GM23248 (cell line): ENCODE results near the gene RAD52. TPM values are rescaled to one million over a fixed set of nuclear protein-coding genes. Genes with fewer than 3 reads are reported as not detected.

ENCODE experiments used
- DNase-seq: peaks from one replicate; pipeline ENCODE4 v3.0.0-alpha.2; 2015
- H2AFZ ChIP-seq: fragments of 200-600 bp; sonication (generic); 2 replicates; pipeline ENCODE4 v1.6.1; 2016; ENCODE audit warnings: antibody characterized with exemption
- H3F3A ChIP-seq: fragments of 200-600 bp; sonication (generic); 2 replicates; pipeline ENCODE4 v1.6.1; 2016; ENCODE audit warnings: mild to moderate bottlenecking, antibody characterized with exemption, mixed run types; ENCODE audit not compliant: insufficient read depth
- H3K27ac ChIP-seq: fragments of 200-600 bp; sonication (generic); 2 replicates; pipeline ENCODE4 v1.5.1; 2016; ENCODE audit warnings: mild to moderate bottlenecking
- H3K27me3 ChIP-seq: fragments of 200-600 bp; sonication (generic); replicated peaks from 2 replicates; pipeline ENCODE4 v1.6.1; 2016; ENCODE audit warnings: mild to moderate bottlenecking; ENCODE audit not compliant: insufficient read depth
- H3K36me3 ChIP-seq: fragments of 200-600 bp; sonication (generic); 2 replicates; pipeline ENCODE4 v1.6.1; 2016; ENCODE audit warnings: low read depth, mild to moderate bottlenecking
- H3K4me1 ChIP-seq: fragments of 200-600 bp; sonication (generic); 2 replicates; pipeline ENCODE4 v1.6.1; 2016; ENCODE audit warnings: mild to moderate bottlenecking; ENCODE audit not compliant: insufficient read depth
- H3K4me2 ChIP-seq: fragments of 200-600 bp; sonication (generic); one replicate; pipeline ENCODE4 v1.6.1; 2016; ENCODE audit warnings: mild to moderate bottlenecking; ENCODE audit not compliant: unreplicated experiment
- H3K4me3 ChIP-seq: fragments of 200-600 bp; sonication (generic); 2 replicates; pipeline ENCODE4 v1.5.1; 2016; ENCODE audit warnings: mild to moderate bottlenecking
- H3K79me2 ChIP-seq: fragments of 200-600 bp; sonication (generic); 2 replicates; pipeline ENCODE4 v1.6.1; 2016; ENCODE audit warnings: mild to moderate bottlenecking; ENCODE audit not compliant: insufficient read depth
- H3K9ac ChIP-seq: fragments of 200-600 bp; sonication (generic); 2 replicates; pipeline ENCODE4 v1.6.1; 2016; ENCODE audit warnings: mild to moderate bottlenecking
- H3K9me2 ChIP-seq: fragments of 200-600 bp; sonication (generic); 2 replicates; pipeline ENCODE4 v1.6.1; 2016; ENCODE audit warnings: mixed run types, mild to moderate bottlenecking, moderate library complexity; ENCODE audit not compliant: insufficient read depth
- H3K9me3 ChIP-seq: fragments of 200-600 bp; sonication (generic); one replicate; pipeline ENCODE4 v1.6.1; 2017; ENCODE audit warnings: low read depth
- H4K20me1 ChIP-seq: fragments of 200-600 bp; sonication (generic); 2 replicates; pipeline ENCODE4 v1.6.0; 2016; ENCODE audit not compliant: insufficient read depth
- EZH2 ChIP-seq: fragments of 200-600 bp; sonication (generic); IDR thresholded peaks from 2 replicates; pipeline ENCODE4 v1.6.1; 2018; ENCODE audit warnings: antibody characterized with exemption, mild to moderate bottlenecking; ENCODE audit not compliant: insufficient read depth, poor library complexity, severe bottlenecking
- EZH2phosphoT487 ChIP-seq: fragments of 200-600 bp; sonication (generic); IDR thresholded peaks from 2 replicates; pipeline ENCODE4 v1.6.1; 2018; ENCODE audit warnings: antibody characterized with exemption, moderate library complexity, mild to moderate bottlenecking, low read depth; ENCODE audit not compliant: insufficient read depth
- WGBS, 2 experiments: methylation state at CpG; one replicate each; pipeline ENCODE4 v1.1.6; 2015 to 2017; ENCODE audit warnings: low lambda C conversion rate in 2 of 2, low coverage in 1 of 2; ENCODE audit errors: missing lambda C conversion rate in 2 of 2; 5-methylcytosine and 5-hydroxymethylcytosine counted together
- in situ Hi-C: fragments of 300-500 bp; cut with MboI; formaldehyde crosslinking; loops from 2 replicates; pipeline ENCODE4 v1.15.0; 2020
- polyA plus RNA-seq: library from polyadenylated mRNA; unstranded; fragments of >200 nt; fragmentation: Nextera tagmentation; extraction: Ambion mirVana; gene quantifications from 2 replicates; pipeline ENCODE4 v1.2.1, GENCODE V29; 2016
- total RNA-seq: library from RNA; depleted of rRNA; stranded (reverse); fragments of >200 nt; shearing (Covaris generic); gene quantifications from 2 replicates; pipeline ENCODE4 v1.2.3, GENCODE V29; 2014

RAD52 gene
- total and polyA plus RNA-seq, 2 experiments from 2014 or later, result 7.4 to 20.0 TPM

DNA sequence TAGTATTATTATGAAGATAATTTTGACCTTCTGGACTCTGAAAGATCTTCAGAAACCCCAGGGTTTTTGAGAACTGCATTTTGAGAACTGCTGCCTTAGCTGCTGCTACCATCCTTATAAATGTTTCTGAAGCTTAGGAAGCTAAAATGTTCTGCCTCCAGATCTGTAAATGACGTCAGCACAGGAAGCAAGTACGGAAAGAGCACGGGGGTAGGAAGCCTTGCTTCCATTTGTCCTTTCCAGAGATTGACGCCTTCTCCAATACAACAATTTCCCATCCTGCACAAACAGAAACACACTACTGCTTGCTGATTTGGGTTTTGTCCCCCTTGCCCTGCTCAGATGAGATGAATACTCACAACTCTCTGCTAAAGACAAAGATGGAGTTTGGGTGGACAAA lies 17.9 kb downstream of the RAD52 start:
- H3K4me1 ChIP-seq, result no peaks in the 10 kb centered on the region
- no peaks in the 10 kb centered on the region for H4K20me1 ChIP-seq
- no peaks in the 10 kb centered on the region for H3K27me3 ChIP-seq
- peaks cover 33% of the 10 kb centered on the region for H3K36me3 ChIP-seq
- H3K4me3 ChIP-seq, result no peak overlapping the region
- H3K4me2 ChIP-seq, result no peak overlapping the region
- no peak for DNase-seq
- no peak overlapping the region for H3K9ac ChIP-seq
- WGBS, 2 experiments, result 96 to 99% methylated on average over 4 of the region's 4 CpGs
- no peaks in the 10 kb centered on the region for H3K9me2 ChIP-seq
- no peak overlapping the region for H3K27ac ChIP-seq
- H3F3A ChIP-seq, result no peaks in the 10 kb centered on the region
- TF ChIP-seq EZH2phosphoT487 (no peak), EZH2 (no peak)
- H3K9me3 ChIP-seq, result no peaks in the 10 kb centered on the region
- H2AFZ ChIP-seq, result no peak overlapping the region
- H3K79me2 ChIP-seq, result peaks cover 41% of the 10 kb centered on the region
- in situ Hi-C loops, result loop anchor here (10.0 kb wide), 1 partner anchor 163 kb away; no protein-coding TSS in a partner anchor

DNA sequence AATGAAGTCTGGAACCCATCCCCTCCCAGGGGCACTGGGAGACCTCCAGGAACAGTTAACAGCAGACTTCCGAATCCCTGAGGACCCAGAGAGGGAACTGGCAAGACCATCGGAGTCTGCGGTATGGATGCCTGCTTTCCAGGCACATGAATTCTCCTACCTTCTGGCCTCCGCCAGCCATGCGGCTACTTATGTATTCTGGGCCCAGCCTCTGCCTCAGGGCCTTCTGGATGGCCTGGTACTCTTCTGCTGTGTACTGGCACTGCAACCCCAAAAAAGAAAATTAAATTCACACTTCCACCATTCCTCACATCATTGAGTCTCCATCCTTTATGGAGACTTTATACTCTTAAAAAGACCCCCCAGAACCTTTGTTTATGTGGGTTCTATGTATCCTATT lies 18.4 kb downstream of the RAD52 start:
- H3K4me2 ChIP-seq, result no peak overlapping the region
- H3K27ac ChIP-seq, result no peak overlapping the region
- no peak overlapping the region for H3K4me3 ChIP-seq
- H4K20me1 ChIP-seq, result no peaks in the 10 kb centered on the region
- H3K4me1 ChIP-seq, result no peaks in the 10 kb centered on the region
- in situ Hi-C loops, result loop anchor here (10.0 kb wide), 1 partner anchor 164 kb away; no protein-coding TSS in a partner anchor
- no peak for TF ChIP-seq EZH2phosphoT487
- TF ChIP-seq EZH2, result no peak
- WGBS, 2 experiments, result 97% methylated on average over 5 of the region's 5 CpGs
- DNase-seq, result no peak
- H3K9me3 ChIP-seq, result no peaks in the 10 kb centered on the region
- no peaks in the 10 kb centered on the region for H3K27me3 ChIP-seq
- no peaks in the 10 kb centered on the region for H3K9me2 ChIP-seq
- H3F3A ChIP-seq, result no peaks in the 10 kb centered on the region
- H3K9ac ChIP-seq, result no peak overlapping the region
- peaks cover 36% of the 10 kb centered on the region for H3K36me3 ChIP-seq
- peaks cover 36% of the 10 kb centered on the region for H3K79me2 ChIP-seq
- no peak overlapping the region for H2AFZ ChIP-seq

DNA sequence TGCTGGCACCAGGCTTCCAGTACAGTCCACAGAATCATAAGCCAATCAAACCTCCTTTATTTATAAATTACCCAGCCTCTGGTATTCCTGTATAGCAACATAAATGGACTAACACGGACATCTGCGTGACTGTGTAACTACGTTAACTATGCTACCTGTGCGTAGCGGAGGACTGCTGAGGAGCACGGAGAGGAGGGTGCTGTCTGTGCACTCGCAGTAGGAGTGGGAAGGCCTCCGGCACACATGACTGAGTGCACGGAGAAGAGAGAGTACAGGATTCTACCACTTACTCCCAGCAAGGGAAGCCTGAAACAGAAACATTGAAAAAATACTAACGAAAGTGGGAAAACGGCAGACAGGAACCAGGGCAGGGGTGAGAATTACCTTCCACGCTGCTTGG lies 22.9 kb downstream of the RAD52 start:
- Histone ChIP-seq H2AFZ (no peak overlapping the region), H3F3A (peaks cover 5% of the 10 kb centered on the region; the same call in 1 of the 2 replicates), H4K20me1 (no peaks in the 10 kb centered on the region), H3K27me3 (no peaks in the 10 kb centered on the region), H3K79me2 (no peaks in the 10 kb centered on the region), H3K36me3 (peaks cover 36% of the 10 kb centered on the region), H3K4me2 (no peak overlapping the region), H3K9ac (no peak overlapping the region), H3K4me1 (no peaks in the 10 kb centered on the region), H3K27ac (no peak overlapping the region), H3K9me3 (no peaks in the 10 kb centered on the region), H3K4me3 (no peak overlapping the region), H3K9me2 (no peaks in the 10 kb centered on the region)
- WGBS, 2 experiments, result 84 to 85% methylated on average over 12 of the region's 12 CpGs
- in situ Hi-C loops, result no loop called here
- TF ChIP-seq EZH2 (no peak), EZH2phosphoT487 (no peak)
- no peak for DNase-seq

DNA sequence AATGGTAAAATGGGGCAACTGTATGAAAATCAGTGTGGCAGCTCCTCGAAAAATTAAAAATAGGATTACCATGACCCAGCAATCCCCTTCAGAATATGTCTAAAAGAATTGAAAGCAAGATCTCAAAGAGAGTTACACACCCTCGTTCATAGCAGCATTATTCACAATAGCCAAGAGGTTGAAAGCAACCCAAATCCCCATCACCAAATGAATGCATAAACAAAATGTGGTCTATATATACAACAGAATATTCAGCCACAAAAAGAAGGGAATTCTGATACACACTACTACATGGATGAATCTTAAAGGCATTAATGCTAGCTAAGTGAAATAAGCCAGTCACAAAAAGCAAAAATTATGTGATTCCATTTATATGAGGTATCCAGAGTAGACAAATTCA lies 27.2 kb downstream of the RAD52 start:
- no peaks in the 10 kb centered on the region for H3K4me1 ChIP-seq
- in situ Hi-C loops, result no loop called here
- 51 to 55% methylated on average over 2 of the region's 2 CpGs for WGBS, 2 experiments
- peaks cover 10% of the 10 kb centered on the region; the same call in 1 of the 2 replicates for H3F3A ChIP-seq
- no peak overlapping the region for H3K4me3 ChIP-seq
- H2AFZ ChIP-seq, result no peak overlapping the region
- peaks cover 20% of the 10 kb centered on the region for H3K79me2 ChIP-seq
- H3K4me2 ChIP-seq, result no peak overlapping the region
- no peak for DNase-seq
- H3K27ac ChIP-seq, result no peak overlapping the region
- no peaks in the 10 kb centered on the region for H3K9me2 ChIP-seq
- TF ChIP-seq EZH2, result no peak
- no peak for TF ChIP-seq EZH2phosphoT487
- no peaks in the 10 kb centered on the region for H4K20me1 ChIP-seq
- H3K27me3 ChIP-seq, result no peaks in the 10 kb centered on the region
- H3K9ac ChIP-seq, result no peak overlapping the region
- H3K36me3 ChIP-seq, result peaks cover 26% of the 10 kb centered on the region
- H3K9me3 ChIP-seq, result no peaks in the 10 kb centered on the region

DNA sequence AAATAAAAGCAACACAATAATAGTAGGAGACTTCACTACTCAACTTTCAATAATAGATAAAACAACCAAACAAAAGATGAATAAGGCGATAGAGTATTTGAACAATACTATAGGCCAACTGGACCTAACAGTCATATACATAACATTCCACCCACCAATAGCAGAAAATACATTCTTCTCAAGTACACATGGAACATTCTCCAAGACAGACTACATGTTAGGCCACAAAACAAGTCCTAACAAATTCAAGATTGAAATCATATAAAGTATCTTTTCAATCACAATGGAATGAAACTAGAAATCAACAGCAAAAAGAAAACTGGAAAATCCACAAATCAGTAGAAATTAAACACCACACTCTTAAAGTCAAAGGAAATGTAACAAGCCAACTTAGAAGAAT lies 28.8 kb downstream of the RAD52 start:
- Histone ChIP-seq H3K36me3 (peaks cover 28% of the 10 kb centered on the region), H3K9ac (no peak overlapping the region), H3K27ac (no peak overlapping the region), H3K79me2 (peaks cover 25% of the 10 kb centered on the region), H2AFZ (no peak overlapping the region), H3K27me3 (no peaks in the 10 kb centered on the region), H3K9me2 (no peaks in the 10 kb centered on the region), H3K4me2 (no peak overlapping the region), H3K9me3 (no peaks in the 10 kb centered on the region), H3K4me1 (no peaks in the 10 kb centered on the region), H4K20me1 (no peaks in the 10 kb centered on the region), H3K4me3 (no peak overlapping the region), H3F3A (peaks cover 10% of the 10 kb centered on the region; the same call in 1 of the 2 replicates)
- no peak for DNase-seq
- in situ Hi-C loops, result no loop called here
- TF ChIP-seq EZH2phosphoT487, result no peak
- TF ChIP-seq EZH2, result no peak
- WGBS, 2 experiments, result 100% methylated on average over 1 of the region's 1 CpG
